GM12878 (cell line): ENCODE results near the gene RTN4R. TPM values are rescaled to one million over a fixed set of nuclear protein-coding genes. Genes with fewer than 3 reads are reported as not detected.

Experiments
- ATAC-seq: fragments of 200-7000 bp; cut with Tn5 transposase; 3 replicates; pipeline ENCODE4 v1.9.1; 2020; ENCODE audit warnings: mild to moderate bottlenecking, moderate library complexity
- BruUV-seq: library from RNA; stranded (reverse); fragments of 400-500 nt; replicated peaks from 2 replicates; lab custom pipeline; 2021; lab: Mats Ljungman, UMichigan
- CTCF ChIA-PET: fragments of 300-600 bp; sonication (Branson Sonifier 250); formaldehyde crosslinking; extraction: SDS; loops from one replicate; lab custom pipeline; 2021; ENCODE audit warnings: inconsistent platforms; lab: Yijun Ruan, JAX
- POLR2A ChIA-PET: fragments of 350-600 bp; formaldehyde crosslinking; extraction: SDS; loops from one replicate; lab custom pipeline; 2021; ENCODE audit warnings: inconsistent platforms; lab: Charles Lee
- RAD21 ChIA-PET: fragments of 300-600 bp; sonication (Branson Sonifier 250); formaldehyde crosslinking; loops from one replicate; lab custom pipeline; 2023; ENCODE audit warnings: antibody characterized with exemption; ENCODE audit not compliant: unreplicated experiment; lab: Charles Lee
- SMC1A ChIA-PET: fragments of 300-600 bp; sonication (Branson Sonifier 250); formaldehyde crosslinking; loops from one replicate; lab custom pipeline; 2023; ENCODE audit not compliant: unreplicated experiment, uncharacterized antibody; lab: Charles Lee
- DNase-seq: peaks from one replicate; pipeline ENCODE4 v3.0.0-alpha.2; 2011; ENCODE audit warnings: low read depth, low spot score
- FAIRE-seq: peaks from 3 replicates; lab custom pipeline; 2011; peaks lifted over from hg19 to GRCh38; lab: Jason Lieb, UNC
- H2AFZ ChIP-seq: 2 replicates; pipeline ENCODE4 v1.6.0; 2011; ENCODE audit warnings: low read depth, low read length, control low read depth; ENCODE audit not compliant: control insufficient read depth
- H3K27ac ChIP-seq: 2 replicates; pipeline ENCODE4 v1.5.1; 2011; ENCODE audit warnings: control low read depth; ENCODE audit not compliant: control insufficient read depth, insufficient read depth
- H3K27me3 ChIP-seq, 2 experiments: replicated peaks in 1 of 2; 2 replicates each; pipeline versions ENCODE4 v1.6.0 to v1.6.1; 2011; ENCODE audit warnings: low read length in 1 of 2; ENCODE audit not compliant: control insufficient read depth in 2 of 2, insufficient read depth in 2 of 2
- H3K36me3 ChIP-seq, 2 experiments: 2 replicates each; pipeline ENCODE4 v1.5.1; 2011; ENCODE audit warnings: low read length in 1 of 2; ENCODE audit not compliant: control insufficient read depth in 2 of 2, insufficient read depth in 2 of 2
- H3K4me1 ChIP-seq: 2 replicates; pipeline ENCODE4 v1.6.1; 2011; ENCODE audit warnings: mild to moderate bottlenecking, low read length, moderate library complexity, mixed read lengths; ENCODE audit not compliant: control insufficient read depth, insufficient read depth
- H3K4me2 ChIP-seq: 2 replicates; pipeline ENCODE4 v1.6.0; 2011; ENCODE audit warnings: control low read depth; ENCODE audit not compliant: control insufficient read depth, insufficient read depth
- H3K4me3 ChIP-seq: fragments of 200-600 bp; sonication (generic); 2 replicates; pipeline ENCODE4 v1.5.1; 2016
- H3K79me2 ChIP-seq: 2 replicates; pipeline ENCODE4 v1.6.0; 2011; ENCODE audit warnings: low read length; ENCODE audit not compliant: control insufficient read depth, insufficient read depth
- H3K9ac ChIP-seq: 2 replicates; pipeline ENCODE4 v1.8.0; 2011; ENCODE audit warnings: low read length, control low read depth, mixed read lengths; ENCODE audit not compliant: control insufficient read depth, insufficient read depth
- H3K9me3 ChIP-seq: replicated peaks from 3 replicates; pipeline ENCODE4 v1.5.1; 2011; ENCODE audit warnings: mild to moderate bottlenecking, low read length; ENCODE audit not compliant: control insufficient read depth, insufficient read depth
- H4K20me1 ChIP-seq: 2 replicates; pipeline ENCODE4 v1.6.0; 2011; ENCODE audit not compliant: control insufficient read depth, insufficient read depth
- CBFB ChIP-seq: IDR thresholded peaks from 2 replicates; pipeline ENCODE4 v1.6.1; 2016; ENCODE audit warnings: antibody characterized with exemption, low read depth
- CHD4 ChIP-seq: fragments of 200-600 bp; sonication (generic); IDR thresholded peaks from 2 replicates; pipeline ENCODE4 v1.6.1; 2016; ENCODE audit warnings: mild to moderate bottlenecking
- EGR1 ChIP-seq, 2 experiments: IDR thresholded peaks; 1 replicate in 1 of 2; 2 replicates in 1 of 2; pipeline ENCODE4 v1.6.1; 2011 to 2012; ENCODE audit warnings: low read depth in 2 of 2, low read length in 2 of 2, borderline replicate concordance in 1 of 2, mild to moderate bottlenecking in 1 of 2, moderate library complexity in 1 of 2
- EZH2 ChIP-seq: IDR thresholded peaks from 2 replicates; pipeline ENCODE4 v1.6.1; 2012; ENCODE audit warnings: low read depth, mild to moderate bottlenecking, control low read depth, inconsistent platforms, low read length, borderline replicate concordance; ENCODE audit not compliant: control insufficient read depth
- HDAC2 ChIP-seq: fragments of 200-600 bp; sonication (generic); IDR thresholded peaks from 2 replicates; pipeline ENCODE4 v1.6.1; 2017
- MYB ChIP-seq: fragments of 150-350 bp; IDR thresholded peaks from 2 replicates; pipeline ENCODE4 v1.6.1; 2014; ENCODE audit warnings: mild to moderate bottlenecking, low read depth, low read length, borderline replicate concordance
- SPI1 ChIP-seq: IDR thresholded peaks from 2 replicates; pipeline ENCODE4 v1.6.1; 2011; ENCODE audit warnings: low read depth, mild to moderate bottlenecking, low read length, moderate library complexity, borderline replicate concordance; ENCODE audit not compliant: insufficient read depth
- STAT3 ChIP-seq: IDR thresholded peaks from 2 replicates; pipeline ENCODE4 v1.6.1; 2011; ENCODE audit warnings: low read depth, low read length, improper control_type of control experiment
- TBL1XR1 ChIP-seq: IDR thresholded peaks from 2 replicates; pipeline ENCODE4 v1.6.1; 2012; ENCODE audit warnings: low read depth, low read length, improper control_type of control experiment
- ZNF217 ChIP-seq: fragments of 450-650 bp; IDR thresholded peaks from 2 replicates; pipeline ENCODE4 v1.6.1; 2017; ENCODE audit warnings: antibody characterized with exemption, mild to moderate bottlenecking
- WGBS: methylation state at CpG from one replicate; pipeline ENCODE4 v1.1.6; 2016; ENCODE audit warnings: low lambda C conversion rate; ENCODE audit not compliant: insufficient replicate concordance, insufficient coverage; ENCODE audit errors: missing lambda C conversion rate; 5-methylcytosine and 5-hydroxymethylcytosine counted together
- in situ Hi-C: fragments of 300-500 bp; cut with MboI; formaldehyde crosslinking; loops from 9 replicates; pipeline ENCODE4 v1.14.3; 2018; ENCODE audit warnings: mixed read lengths
- intact Hi-C: fragments of 100-400 bp; cut with micrococcal nuclease; formaldehyde crosslinking; loops from one replicate; pipeline ENCODE4 v1.14.2; 2022; ENCODE audit not compliant: unreplicated experiment
- polyA plus RNA-seq, 11 experiments: library from polyadenylated mRNA; depleted of rRNA in 4 of 11; unstranded in 6 of 11; stranded (reverse) in 5 of 11; fragments of >200 nt; fragmentation: Nextera tagmentation in 4 of 11; fragmentation: Illumina TruSeq in 1 of 11; extraction: Ambion mirVana in 4 of 11; extraction: Trizol in 1 of 11; gene quantifications; 1 replicate in 1 of 11; 2 replicates in 10 of 11; pipeline versions ENCODE4 v1.2.1 to v1.2.3, GENCODE V29; 2011 to 2016; ENCODE audit warnings: inconsistent platforms in 2 of 11, missing spikeins in 2 of 11, low read depth in 1 of 11
- total RNA-seq, 4 experiments: library from RNA; depleted of rRNA in 3 of 4; stranded (reverse); fragments of >200 nt in 3 of 4; fragmentation: Illumina TruSeq in 1 of 4; extraction: Trizol in 1 of 4; gene quantifications; 2 replicates each; pipeline versions ENCODE4 v1.2.1 to v1.2.3, GENCODE V29; 2013 to 2021
- TF ChIP-seq, protein P1 (sequence below): IDR thresholded peaks from 2 replicates; pipeline ENCODE4 v1.6.1; 2012; ENCODE audit warnings: low read depth, low read length, improper control_type of control experiment
- TF ChIP-seq, protein P2 (sequence below): fragments of 450-650 bp; IDR thresholded peaks from 2 replicates; pipeline ENCODE4 v1.6.1; 2016; ENCODE audit warnings: mild to moderate bottlenecking

RTN4R gene
- total and polyA plus RNA-seq, 10 of the 15 experiments (the other 5 are each of a cell fraction or from before 2014, with no cell fraction given) = 0.03 to 1.0 (median 0.60) TPM; not detected in 2

DNA sequence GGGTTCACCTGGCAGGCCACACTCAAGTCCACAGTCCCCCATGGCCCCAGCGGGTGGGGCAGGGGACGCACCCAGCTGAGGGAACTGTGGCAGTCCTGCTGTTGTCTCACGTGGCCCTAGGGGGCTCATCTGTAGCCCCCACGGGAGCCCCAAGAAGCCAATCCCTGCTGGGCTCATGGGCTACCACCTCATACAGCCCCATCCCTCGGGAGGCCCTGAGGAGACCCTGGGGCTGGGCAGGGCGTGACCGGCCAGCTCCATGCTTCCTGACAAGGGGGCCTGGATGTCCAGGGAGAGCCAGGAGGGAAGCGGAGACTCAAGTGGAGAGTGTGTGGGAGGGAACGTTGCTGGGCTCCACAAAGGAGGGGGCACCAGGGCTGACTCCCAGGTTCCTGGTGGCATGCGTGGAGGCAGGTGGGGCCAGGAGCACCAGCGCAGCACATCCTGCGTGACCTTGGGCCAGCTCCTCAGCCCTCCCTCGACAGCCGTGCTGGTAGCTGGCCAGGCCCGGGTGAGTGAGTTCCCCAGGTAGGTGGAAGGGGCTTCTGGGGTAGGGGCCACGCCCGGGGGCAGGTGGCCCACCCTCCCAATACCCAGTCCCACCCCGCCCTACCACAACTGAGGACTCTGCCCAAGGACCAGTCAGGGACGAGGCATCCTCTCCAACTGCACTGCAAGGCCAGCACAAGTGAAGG, 7.9 kb downstream of the RTN4R start:
- DNase-seq = no peak
- Histone ChIP-seq H3K4me3 (no peak overlapping the region), H3K9me3 (no peaks in the 10 kb centered on the region), H3K36me3 (no peaks in the 10 kb centered on the region), H3K4me2 (no peak overlapping the region), H4K20me1 (no peaks in the 10 kb centered on the region), H3K27ac (no peak overlapping the region), H3K9ac (no peak overlapping the region), H3K4me1 (no peaks in the 10 kb centered on the region), H3K27me3 (no peaks in the 10 kb centered on the region; a peak in 1 of 4 replicates), H3K79me2 (no peaks in the 10 kb centered on the region), H2AFZ (no peak overlapping the region)
- SMC1A ChIA-PET = no interaction called here
- intact Hi-C loops (no loop called here), in situ Hi-C loops (loop anchor here (5.0 to 10.0 kb wide), 2 partner anchors 43 to 105 kb away; partner anchors contain the start of gene CCDC188)
- BruUV-seq = no TSS peak
- POLR2A ChIA-PET = no interaction called here
- RAD21 ChIA-PET = no interaction called here
- FAIRE-seq = no peak
- CTCF ChIA-PET = no interaction called here
- TF ChIP-seq ZNF217 (no peak), HDAC2 (no peak), MYB (no peak)
- WGBS = 27% methylated on average over 18 of the region's 19 CpGs
- ATAC-seq = no peak

DNA sequence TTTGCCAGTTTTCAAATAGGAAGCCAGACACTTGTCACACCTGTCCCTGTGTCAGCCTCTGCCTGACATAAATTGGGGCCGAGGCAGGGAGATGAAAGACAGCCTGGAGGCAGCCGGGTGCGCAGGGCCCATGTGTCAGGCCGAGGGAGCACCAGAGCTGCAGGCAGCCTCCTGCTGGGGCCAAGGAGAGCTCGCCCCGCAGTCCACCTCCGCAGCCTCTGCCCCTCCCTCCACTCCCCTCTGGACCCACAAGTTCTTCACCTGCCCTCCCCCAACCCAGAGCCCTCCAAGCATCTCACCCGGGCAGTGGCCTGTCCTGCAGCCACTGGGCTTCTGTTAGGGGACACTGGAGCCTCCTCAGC, 8.8 kb downstream of the RTN4R start:
- H3K9me3 ChIP-seq = no peaks in the 10 kb centered on the region
- ChIA-PET RAD21 (no interaction called here), POLR2A (interaction anchor here (0.5 kb wide), 1 partner anchor 669 kb away, joined by 3 read pairs; no protein-coding TSS in a partner anchor), SMC1A (no interaction called here), CTCF (interaction anchor here (1.4 kb wide), 2 partner anchors 15 to 21 kb away, joined by 3 to 7 read pairs; no protein-coding TSS in a partner anchor)
- no TSS peak for BruUV-seq
- FAIRE-seq (no peak), ATAC-seq (no peak), DNase-seq (no peak)
- H3K4me3 ChIP-seq = no peak overlapping the region
- H3K27me3 ChIP-seq = no peaks in the 10 kb centered on the region; a peak in 1 of 4 replicates
- H3K36me3 ChIP-seq = no peaks in the 10 kb centered on the region
- H3K79me2 ChIP-seq = no peaks in the 10 kb centered on the region
- in situ Hi-C loops = no loop called here
- H3K9ac ChIP-seq = no peak overlapping the region
- 21% methylated on average over 8 of the region's 8 CpGs for WGBS
- H3K27ac ChIP-seq = no peak overlapping the region
- H3K4me2 ChIP-seq = no peak overlapping the region
- H2AFZ ChIP-seq = no peak overlapping the region
- intact Hi-C loops = no loop called here
- H4K20me1 ChIP-seq = no peaks in the 10 kb centered on the region
- no peaks in the 10 kb centered on the region for H3K4me1 ChIP-seq
- TF ChIP-seq, protein P1, sequence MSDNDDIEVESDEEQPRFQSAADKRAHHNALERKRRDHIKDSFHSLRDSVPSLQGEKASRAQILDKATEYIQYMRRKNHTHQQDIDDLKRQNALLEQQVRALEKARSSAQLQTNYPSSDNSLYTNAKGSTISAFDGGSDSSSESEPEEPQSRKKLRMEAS = no peak
- TF ChIP-seq EZH2 = no peak
- TF ChIP-seq CBFB = no peak
- no peak for TF ChIP-seq TBL1XR1
- TF ChIP-seq SPI1 = no peak
- no peak for TF ChIP-seq STAT3
- TF ChIP-seq, protein P2, sequence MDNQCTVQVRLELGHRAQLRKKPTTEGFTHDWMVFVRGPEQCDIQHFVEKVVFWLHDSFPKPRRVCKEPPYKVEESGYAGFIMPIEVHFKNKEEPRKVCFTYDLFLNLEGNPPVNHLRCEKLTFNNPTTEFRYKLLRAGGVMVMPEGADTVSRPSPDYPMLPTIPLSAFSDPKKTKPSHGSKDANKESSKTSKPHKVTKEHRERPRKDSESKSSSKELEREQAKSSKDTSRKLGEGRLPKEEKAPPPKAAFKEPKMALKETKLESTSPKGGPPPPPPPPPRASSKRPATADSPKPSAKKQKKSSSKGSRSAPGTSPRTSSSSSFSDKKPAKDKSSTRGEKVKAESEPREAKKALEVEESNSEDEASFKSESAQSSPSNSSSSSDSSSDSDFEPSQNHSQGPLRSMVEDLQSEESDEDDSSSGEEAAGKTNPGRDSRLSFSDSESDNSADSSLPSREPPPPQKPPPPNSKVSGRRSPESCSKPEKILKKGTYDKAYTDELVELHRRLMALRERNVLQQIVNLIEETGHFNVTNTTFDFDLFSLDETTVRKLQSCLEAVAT = no peak
- TF ChIP-seq EGR1 (IDR thresholded peaks at IDR 0.05; ENCODE audit: borderline replicate concordance in 1 of 2, low read depth in 2 of 2, low read length in 2 of 2) = no peak
- no peak for TF ChIP-seq CHD4
- TF ChIP-seq, all 136 proteins: peak for 0
